NCI-H146 treated with DMSO at 0.1 percent for 48 hours (cell line): Measurements from ENCODE around the gene PLXNA4.
"Not testable (repeated sequence)": the region's sequence is repeated elsewhere in the genome, so short reads cannot be mapped to it uniquely, and the experiment has no call there.

Experiments used
- DNase-seq: peaks from one replicate; lab custom pipeline; 2025; ENCODE audit not compliant: unreplicated experiment; lab: John Stamatoyannopoulos, UW

The PLXNA4 gene

DNA sequence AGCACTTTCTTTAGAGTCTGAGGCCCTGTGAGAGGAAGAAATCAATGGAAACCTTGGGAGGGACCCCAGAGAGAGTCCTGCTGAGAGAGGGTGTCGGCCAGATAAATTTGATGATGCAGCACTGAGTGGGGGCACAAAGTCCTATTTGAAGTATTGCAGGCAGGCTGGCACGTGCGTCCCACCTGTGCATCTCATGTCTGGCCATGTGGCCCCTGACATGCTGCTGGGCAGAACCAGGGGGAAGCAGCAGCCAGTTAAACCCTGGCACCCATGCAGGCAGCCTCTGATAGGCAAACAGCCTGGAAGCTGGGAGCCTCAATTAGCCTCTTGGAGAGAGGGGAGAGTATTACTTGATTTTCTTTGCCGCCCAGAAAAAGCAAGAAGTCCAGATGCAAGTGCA lies 180.9 kb downstream of the PLXNA4 start:
- no peak for DNase-seq

DNA sequence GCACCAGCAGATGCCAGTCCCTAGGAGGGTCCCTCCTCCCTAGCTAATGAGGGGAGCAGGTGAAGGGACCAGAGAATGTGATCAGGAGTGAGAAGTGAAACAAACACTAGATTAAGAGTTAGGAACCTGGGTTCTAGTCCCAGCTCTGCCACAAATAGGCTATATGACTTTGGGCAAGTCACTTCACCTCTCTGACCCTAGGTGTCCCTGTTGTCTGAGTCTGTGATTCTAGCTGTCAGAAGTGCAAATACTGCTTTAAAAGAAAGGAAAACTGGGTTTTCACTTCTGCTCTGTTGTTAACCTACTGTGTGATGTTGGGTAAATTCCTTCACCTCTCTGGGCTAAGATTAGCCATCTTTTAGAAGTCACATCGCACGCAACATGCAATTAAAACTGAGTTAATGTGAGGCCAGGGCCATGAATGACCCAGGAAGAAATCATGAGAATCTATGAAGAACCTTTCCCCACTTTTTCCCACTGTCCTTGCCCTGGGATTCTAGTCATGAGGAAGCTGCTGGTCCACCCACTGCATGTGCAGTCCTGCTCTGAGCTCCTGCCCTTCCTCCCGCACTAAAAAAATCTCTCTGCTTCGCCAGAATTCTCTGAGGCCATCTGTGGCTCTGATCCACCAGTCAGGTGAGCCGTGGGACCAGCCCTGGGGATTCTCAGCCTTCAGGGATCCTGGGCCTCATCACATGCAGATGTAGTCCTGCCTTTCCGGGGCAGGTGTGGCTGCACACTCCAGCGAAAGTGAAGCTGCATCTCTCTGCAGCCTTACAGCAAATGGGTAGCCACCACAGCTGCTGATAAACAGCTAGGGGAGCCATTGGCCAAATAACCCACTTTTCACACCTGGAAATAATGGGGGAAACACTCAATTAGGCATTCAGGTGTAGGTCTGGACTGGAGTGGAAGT lies 181.7 kb downstream of the PLXNA4 start:
- no peak for DNase-seq

DNA sequence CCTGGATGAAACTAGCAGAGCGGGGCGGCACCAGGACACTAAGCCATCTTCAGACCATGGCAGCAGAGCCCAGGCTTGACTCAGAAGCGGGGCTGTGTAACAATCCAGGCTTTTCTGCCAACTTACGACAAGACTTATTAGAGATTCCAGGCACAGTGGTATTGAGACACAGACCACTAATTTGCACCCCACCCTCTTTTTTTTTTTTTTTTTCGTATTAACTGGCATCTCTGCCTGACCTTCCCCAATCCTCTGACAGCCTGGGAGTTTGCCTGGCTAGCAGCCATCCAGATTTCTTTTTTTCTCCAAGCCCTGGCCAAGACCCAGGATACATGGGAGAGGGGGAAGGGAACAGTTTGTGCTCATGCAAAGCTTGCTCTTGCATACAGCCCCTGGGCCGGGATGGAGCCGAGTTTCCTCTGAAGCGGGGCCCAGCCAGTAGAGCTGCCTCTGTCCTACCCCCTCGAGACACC lies 182.4 kb downstream of the PLXNA4 start:
- DNase-seq: no peak

DNA sequence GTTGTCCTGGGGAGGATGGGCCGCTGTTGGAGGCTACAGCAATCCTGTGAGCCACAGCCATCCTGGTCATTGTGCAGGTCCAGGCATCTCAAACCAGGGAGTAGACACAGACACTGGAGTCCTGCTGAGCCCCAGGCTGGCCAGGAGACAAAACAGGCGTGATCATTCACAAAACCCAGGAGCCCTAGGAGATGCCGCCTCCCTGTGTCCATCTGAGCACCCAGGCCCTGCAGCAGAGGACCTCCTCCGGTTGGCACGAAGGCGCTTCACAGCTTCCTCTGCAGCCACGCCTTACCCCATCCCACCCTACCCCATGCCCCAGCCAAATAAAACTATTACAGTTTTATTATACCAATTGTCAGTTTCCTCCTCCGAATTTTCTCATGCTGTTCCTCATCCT lies 183.6 kb downstream of the PLXNA4 start:
- no peak for DNase-seq

DNA sequence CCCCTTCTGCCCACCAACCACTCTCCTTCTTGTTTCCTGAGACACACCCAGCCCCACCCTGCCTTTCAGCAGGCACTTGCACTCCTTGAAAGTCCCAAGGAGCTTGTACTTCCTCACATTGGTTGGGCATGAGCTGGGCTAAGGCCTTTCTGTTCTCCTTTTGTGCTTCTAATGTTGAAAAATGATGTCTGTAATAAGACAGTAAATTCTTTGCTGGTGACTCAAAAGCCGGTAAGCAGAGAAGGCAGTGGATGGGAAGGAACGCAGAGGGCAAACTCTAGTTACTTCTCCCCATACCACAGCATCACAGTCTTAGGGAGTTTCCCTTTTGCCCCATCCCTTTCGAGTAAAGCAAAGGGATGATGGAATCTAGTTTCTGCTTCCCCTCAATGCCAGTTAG lies 185.6 kb downstream of the PLXNA4 start:
- no peak for DNase-seq

DNA sequence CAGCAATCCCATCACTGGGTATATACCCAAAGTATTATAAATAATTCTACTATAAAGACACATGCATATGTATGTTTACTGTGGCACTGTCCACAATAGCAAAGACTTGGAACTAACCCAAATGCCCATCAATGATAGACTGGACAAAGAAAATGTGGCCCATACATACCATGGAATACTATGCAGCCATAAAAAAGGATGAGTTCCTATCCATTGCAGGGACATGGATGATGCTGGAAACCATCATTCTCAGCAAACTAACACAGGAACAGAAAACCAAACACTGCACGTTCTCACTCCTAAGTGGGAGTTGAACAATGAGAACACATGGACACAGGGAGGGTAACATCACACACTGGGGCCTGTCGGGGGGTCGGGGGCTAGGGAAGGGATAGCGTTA lies 186.2 kb downstream of the PLXNA4 start:
- DNase-seq: not testable (repeated sequence)

DNA sequence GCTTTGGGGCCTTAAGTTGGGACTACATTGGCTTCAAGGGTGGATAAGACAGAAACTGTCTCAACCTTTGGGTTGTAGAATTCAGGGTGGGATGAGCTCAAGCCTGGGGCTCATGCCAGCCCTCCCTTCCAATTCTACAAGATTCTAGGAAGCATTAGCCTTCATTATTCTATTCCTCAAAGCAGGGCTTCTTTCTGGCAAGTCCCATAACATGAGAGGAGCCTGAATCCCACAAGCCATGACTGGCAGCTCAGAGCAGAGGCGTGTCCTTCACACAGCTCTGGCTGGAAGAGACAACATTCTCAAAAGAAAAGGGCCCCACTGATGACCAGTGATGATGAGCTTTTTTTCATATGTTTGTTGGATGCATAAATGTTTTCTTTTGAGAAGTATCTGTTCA lies 187.6 kb downstream of the PLXNA4 start:
- DNase-seq: no peak

DNA sequence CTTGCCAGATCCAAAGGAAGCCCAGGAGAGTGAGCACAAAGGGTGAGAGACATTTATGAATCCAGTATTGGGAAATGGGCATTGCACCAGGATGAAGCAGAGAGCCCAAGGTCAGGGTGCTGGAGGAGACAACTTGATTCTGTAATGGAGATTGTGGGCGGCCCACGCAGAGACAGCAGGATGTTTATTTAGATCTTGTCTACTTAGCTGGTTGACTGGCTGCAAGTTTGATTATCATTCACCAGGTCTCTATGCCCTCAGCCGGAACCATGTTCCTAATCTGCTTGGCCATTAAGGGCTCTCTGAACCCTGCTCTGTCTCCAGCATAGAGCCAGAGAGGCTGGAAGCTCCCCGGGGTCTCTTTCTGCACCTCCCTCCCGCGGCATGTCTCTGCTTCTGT lies 188.7 kb downstream of the PLXNA4 start:
- DNase-seq: no peak

DNA sequence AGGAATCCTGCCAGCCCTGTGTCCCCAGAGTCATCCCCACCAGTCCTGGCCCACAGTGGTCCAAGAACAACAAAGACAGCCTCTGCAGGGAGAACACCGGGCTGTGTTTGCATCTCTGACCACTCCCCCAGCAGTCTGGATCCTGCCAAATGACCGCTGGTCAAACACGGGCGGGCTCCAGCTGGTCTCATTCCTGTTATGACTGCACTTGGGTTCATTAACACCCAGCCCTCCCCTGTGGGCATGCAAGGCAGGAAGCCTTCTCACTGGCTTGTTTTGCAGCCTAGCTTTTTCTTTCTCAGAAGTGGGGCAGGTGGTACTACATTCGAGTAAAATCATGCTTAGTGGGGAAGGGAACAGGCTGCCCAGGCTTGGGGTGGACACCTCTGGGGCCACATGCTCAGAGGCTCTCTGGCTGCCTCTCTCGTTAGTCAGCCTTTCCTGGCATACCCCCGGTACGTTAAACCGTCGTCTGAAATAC lies 190.0 kb downstream of the PLXNA4 start:
- no peak for DNase-seq

DNA sequence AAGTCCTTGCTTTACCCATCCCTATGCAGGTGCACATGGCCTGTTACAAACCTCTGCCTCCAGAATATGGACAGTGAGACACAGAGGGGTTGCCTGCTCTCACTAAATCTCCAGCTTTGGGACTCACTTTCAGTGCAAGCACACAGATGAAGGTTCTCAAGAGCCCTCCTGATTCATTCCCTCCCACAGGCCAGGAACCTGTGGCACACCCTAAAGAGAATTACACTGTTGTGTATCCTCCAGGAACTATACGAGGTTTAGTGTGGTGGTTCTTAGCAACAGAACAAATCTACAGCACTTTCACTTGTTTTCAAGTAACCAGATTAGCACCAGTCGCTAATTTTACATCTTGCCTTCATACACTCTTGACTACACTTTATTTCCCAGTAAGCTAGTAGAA lies 192.3 kb downstream of the PLXNA4 start:
- DNase-seq: no peak

DNA sequence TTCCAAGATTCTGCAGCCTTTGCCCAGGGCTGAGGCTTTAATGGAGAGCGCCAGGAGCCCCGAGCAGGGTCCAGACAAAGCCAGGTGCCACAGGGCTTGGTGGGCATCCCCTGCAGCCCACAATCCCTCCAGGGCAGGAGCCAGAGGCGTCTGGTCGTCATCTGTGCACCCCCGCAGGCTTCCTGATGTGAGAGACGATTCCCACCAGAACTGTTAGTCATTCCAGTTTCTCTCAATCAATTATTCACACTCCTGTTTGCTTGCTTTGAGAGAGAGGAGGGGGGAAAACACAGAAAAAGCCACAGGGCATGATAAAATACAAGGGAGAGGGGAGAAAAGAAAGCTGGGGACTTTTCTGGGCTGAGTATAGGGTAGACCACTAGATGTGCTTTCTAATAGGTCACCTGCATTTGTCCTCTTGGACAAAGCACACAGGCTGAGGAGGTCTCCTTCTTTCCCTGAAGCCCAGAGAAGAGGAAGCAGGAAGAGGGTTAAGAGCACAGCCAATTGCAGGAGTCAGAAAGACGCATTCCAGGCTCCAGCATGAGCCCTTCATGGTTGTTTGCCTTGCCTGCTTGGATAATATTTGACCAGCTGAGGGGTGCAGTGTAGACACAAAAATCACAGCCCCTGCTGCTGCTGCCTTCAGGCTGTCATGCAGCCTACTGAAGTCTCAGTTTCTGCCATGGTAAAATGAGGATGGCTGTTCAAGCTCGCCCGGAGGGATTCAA lies 194.4 kb downstream of the PLXNA4 start:
- no peak for DNase-seq

DNA sequence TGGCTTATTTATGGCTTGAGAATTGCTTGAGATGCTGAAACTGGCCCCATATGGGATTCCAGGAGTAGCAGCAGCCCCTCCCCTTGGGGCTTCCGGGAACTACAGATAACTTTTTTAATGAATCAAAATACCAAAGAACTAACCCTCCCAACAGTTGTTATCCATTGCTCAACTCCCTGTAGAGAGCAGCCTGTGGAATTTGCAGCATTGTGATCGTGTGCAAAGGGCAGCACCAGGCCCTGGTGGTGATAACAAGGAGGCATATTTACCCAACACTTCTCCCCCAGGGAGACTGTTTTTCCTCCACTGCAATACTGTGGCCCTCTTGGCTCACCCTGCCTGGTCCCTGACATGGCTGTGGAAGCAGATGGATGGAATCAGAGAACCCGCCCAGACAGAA lies 196.2 kb downstream of the PLXNA4 start:
- DNase-seq: no peak

DNA sequence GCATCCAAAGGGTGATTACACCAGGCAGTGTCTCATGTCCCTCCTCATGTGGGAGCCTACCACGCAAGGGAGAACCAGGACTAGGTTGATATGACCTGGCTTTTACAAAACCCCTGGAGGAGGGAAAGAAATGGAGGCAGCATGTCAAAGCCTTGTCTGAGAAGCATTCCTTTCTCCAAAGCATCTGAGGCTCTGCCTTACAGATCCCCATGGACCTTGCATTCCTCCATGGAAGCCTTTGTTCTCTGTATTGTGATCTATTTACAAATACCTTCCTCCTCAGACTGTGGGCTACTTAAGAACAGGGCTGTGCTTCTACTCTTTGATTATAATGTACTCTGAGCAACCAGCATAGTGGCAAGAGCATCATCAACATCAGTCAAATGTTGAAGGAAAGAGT lies 197.0 kb downstream of the PLXNA4 start:
- DNase-seq: no peak

DNA sequence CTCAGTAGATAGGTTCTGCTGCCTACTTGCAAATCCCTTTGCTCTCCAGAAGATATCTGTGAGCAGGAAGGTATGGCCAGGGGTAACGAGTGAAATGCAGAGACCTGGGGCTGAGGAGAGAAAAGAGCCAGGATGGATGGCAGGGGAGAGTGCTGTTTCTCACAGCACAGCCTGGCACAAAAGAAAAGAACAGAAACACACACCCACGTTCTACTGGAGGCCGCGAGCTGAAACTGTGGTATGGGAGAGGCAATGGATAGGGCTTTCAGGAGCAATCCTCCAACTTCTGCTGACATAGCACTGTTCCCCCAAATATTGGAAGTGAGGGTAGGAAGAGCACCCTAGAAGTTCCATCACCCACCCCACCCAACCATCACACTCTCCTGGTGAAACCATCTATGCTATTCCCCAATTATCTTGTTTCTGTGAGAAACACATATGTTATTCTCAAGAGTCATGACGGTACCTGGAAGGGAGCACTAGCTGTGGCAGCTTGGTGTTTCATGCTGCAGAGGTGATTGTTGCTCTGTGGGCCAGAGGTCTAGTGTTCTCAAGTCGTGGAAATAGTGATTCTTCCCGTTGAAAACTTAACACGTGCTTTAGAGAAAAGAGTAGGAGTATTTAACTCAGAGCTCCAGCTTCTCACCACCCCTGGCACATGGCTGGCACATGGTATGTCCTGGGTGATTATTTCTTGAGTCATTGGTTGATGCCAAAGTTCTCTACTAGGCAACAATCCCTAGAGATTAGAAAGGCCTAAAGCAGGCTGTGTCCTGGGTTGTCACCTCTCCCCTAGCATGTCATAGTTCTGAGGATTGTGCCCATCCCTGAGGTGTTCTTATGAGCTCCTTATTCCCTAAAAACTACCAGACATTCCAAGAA lies 198.3 kb downstream of the PLXNA4 start:
- no peak for DNase-seq

DNA sequence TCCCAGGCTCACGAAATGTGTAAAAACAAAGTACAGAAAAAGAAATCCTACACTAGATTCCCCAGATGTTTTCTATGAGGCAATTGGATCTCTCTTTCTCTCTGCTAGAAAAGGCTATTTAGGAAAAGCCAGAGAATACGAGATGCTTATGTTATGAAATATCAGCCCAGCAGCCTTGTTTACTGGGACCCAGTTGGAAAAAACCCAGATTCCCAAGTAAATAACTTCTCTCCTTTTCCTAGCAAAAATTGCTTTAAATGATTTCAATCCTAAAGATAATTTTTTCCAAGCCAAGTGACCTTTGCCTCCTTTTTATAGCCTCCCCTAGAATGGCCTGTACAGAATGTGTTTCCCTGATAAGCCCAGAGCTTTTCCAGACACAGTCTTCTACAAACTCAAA lies 199.3 kb downstream of the PLXNA4 start:
- DNase-seq: no peak

DNA sequence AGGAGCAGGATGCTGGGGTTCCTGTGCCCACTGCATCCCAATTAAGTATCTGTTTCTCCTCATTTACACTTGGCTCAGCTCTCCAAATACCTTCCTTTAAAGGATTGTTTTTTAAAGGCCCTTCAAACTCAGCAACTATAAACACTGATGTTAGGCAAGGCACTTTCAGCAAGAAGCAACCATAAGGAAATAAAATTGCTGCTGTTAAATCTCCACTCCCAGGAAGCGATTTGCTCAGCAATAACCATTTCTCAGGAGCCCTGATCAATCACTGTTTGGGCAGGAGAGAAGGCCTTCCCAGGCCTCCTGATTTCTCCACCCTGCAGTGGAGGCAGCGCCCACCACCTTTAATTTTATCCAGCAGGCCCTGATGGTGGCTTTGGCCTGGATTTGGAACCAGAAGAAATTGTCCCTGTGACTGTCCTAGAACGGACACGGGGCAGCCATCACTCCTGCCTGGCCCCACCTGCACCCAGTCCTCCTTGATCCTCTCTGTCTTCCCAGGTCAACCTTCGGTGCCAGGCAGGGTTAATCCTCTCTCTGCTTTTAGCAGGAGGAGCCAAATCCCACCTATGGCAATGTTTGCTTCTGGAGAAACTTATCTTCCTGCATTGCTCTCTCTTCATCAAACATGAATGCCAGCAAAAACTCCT lies 199.8 kb downstream of the PLXNA4 start:
- no peak for DNase-seq

DNA sequence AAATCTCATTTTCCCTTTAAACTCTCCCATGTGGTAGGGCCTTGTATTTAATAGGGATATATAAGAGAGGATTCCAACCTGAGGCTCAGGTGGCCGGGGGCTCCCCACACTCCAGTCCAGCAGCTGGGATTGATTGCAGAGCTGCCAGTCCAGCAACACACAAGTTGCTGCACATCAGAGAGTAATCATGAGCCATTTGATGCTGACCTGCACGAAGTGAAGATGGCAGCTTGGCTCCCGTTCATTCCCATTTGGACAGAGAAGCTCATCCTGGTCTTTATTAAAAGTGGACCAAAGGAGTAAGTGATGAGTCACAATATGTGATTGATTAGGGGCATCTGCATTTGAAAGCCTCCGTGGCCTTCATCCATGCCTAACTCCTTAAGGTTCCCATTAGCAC lies 202.4 kb downstream of the PLXNA4 start:
- DNase-seq: no peak

DNA sequence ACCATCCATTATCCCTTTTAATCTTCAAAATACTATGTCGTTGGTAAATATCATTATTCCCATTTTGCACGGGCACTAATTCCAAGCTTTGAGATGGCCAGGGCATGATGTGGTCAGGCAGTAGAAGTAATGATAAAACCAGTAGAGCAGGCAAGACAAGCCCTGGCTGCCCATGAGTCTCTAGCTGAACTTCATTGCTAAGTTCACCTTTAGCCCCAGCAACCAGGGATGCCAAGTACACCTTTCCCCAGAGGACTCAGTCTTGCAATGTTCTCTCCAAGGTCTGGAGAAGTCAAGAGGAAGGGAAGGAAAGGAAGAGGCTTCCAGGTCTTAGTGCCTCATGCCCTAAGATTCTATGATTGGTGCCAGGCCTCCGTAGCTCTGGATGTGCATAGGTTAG lies 203.2 kb downstream of the PLXNA4 start:
- no peak for DNase-seq

DNA sequence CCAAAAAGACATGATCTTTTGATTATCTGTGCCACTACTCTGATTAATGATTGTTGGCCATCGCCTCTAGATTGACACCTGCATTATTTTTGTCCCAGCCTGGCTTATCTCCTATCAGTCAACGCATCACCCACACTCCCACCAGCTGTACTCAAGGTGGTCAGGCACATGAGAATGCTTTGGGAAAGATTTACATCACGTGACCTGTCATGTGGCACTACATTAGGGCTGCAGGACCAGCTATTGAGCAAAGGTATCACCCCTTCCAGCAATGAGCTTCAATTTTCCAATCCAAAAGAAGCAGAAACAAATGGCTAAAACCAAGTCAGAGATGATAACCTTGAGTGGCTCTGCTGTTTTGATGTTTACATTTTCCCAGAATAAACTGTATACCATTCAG lies 204.3 kb downstream of the PLXNA4 start:
- DNase-seq: no peak

DNA sequence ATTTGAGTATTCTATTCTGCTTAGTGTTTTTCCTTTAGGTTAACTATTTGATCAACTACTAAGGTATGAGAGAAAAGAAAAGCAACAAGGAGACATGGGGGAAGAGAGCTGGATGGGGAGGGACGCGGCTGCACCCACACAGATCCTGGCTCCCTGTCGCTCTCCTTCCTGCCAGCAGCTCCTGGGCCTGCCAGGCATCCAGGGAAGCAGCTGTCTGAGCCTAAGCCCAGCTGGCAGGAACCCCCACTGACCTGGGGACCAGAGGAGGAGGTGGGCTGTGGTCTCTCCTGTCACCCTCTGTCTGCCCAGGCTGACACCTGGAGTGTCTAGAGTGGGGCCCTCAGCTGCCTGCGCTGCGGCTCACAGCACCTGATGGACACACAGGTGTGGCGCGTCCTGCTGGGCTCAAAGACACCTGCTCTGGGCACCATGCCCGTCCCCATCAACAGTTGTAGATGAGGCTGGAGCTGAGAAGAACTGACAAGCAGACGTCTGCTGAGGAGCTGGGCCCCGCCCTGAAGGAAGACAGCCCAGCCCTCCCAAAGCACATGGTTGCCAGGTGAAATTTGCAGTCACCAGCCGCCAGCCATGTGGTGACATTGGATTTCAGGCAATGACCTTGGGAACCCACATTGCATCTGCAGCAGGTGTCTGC lies 207.9 kb downstream of the PLXNA4 start:
- no peak for DNase-seq
